Measurements from ENCODE around the gene PKD2L1. TPM values are rescaled to one million over a fixed set of nuclear protein-coding genes. Genes with fewer than 3 reads are reported as not detected.

PKD2L1 gene
- total RNA-seq (2013; cell fraction: nucleolus; rRNA removed): not detected in 2 replicates
- total RNA-seq (2014; rRNA removed) (0.17 and 0.22 TPM in 2 replicates), total RNA-seq (2014; rRNA removed; fragmentation: Illumina TruSeq; extraction: Trizol) (0.14 TPM in 1 of 2 replicates, not detected in the other), total RNA-seq (2021) (0.05 and 0.08 TPM in 2 replicates), polyA plus RNA-seq (2011; rRNA removed) (0.05 and 0.06 TPM in 2 replicates), polyA plus RNA-seq (2014; fragmentation: Illumina TruSeq; extraction: Trizol) (0.09 and 0.27 TPM in 2 replicates), polyA plus RNA-seq (2014; fragmentation: Nextera tagmentation; extraction: Ambion mirVana) (not detected), polyA plus RNA-seq (2014; rRNA removed) (not detected in 2 replicates), polyA plus RNA-seq (2016; fragmentation: Nextera tagmentation; extraction: Ambion mirVana) (not detected), polyA minus RNA-seq (2011; rRNA and poly(A)+ RNA removed) (not detected in 2 replicates), Bru-seq, nascent RNA (percentile 15 among the genes with signal in this experiment), BruChase-seq, experiment 1, labeled RNA remaining after a 6-hour chase (percentile 32 among the genes with signal in this experiment), BruChase-seq, experiment 2, labeled RNA remaining after a 2-hour chase (percentile 15 among the genes with signal in this experiment)
- not detected for polyA plus RNA-seq (2011; ENCODE audit: low read depth)
- polyA plus RNA-seq (2011; cell fraction: cytosol; rRNA removed): 0.03 and 0.06 TPM in 2 replicates
- 0.24 and 0.35 TPM in 2 replicates for polyA plus RNA-seq (2011; cell fraction: nucleus; rRNA removed)
- 0.07 TPM in 1 of 2 replicates, not detected in the other for polyA plus RNA-seq (2012)
- not detected in 2 replicates for polyA minus RNA-seq (2011; cell fraction: cytosol; rRNA and poly(A)+ RNA removed)
- not detected in 2 replicates for polyA minus RNA-seq (2011; cell fraction: nucleus; rRNA and poly(A)+ RNA removed)
- long read RNA-seq, experiment 1: 0 reads
- long read RNA-seq, experiment 2, partial matches to known transcripts: 0 of 1 reads
- long read RNA-seq, experiment 2, other reads (novel, unspliced or antisense): 1 of 1 reads

DNA sequence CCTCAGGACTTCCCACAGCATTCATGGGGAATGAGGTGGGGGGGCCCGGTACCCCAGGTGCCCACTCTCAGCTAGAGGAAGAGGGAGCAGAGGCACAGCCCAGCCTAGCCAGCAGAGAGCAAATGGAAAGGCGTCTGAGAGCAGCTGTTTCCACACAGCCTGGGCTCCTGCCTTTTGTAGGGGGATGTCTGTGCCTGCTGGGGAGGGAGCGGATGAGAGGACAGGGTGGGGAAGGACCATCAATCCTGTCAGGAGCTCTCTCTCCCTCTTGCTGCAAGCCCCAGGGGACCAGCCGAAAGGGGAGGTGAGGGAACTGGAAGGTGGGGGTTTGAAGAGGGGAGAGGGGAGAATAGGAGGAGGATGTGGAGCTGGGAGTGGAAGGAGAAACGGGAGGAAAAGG, at the start of gene PKD2L1:
TSS of gene PKD2L1 (minus strand) at position 150 of the 400 bp plus-strand sequence. CDS start at position 25, 125 bp downstream.
- Histone ChIP-seq H2AFZ (ENCODE audit: control insufficient read depth, low read depth, low read length) (no peak within 1 kb of the TSS), H3K27ac (ENCODE audit: control insufficient read depth, insufficient read depth) (no peak within 1 kb of the TSS), H3K4me1 (ENCODE audit: control insufficient read depth, insufficient read depth, low read length) (peaks cover 15% of the 10 kb centered on the region), H3K4me3 (no peak within 1 kb of the TSS), H3K9ac (ENCODE audit: control insufficient read depth, insufficient read depth, low read length) (no peak within 1 kb of the TSS), H4K20me1 (ENCODE audit: control insufficient read depth, insufficient read depth) (no peaks in the 10 kb centered on the region), H3K36me3 (ENCODE audit: control insufficient read depth in 2 of 2, insufficient read depth in 2 of 2, low read length in 1 of 2) (no peaks in the 10 kb centered on the region), H3K79me2 (ENCODE audit: control insufficient read depth, insufficient read depth, low read length) (no peaks in the 10 kb centered on the region), H3K27me3 (replicated peaks in 1 of 2; ENCODE audit: control insufficient read depth in 2 of 2, insufficient read depth in 2 of 2, low read length in 1 of 2) (no peaks in the 10 kb centered on the region; a peak in 2 of 4 replicates), H3K9me3 (replicated peaks; ENCODE audit: control insufficient read depth, insufficient read depth, low read length) (no peaks in the 10 kb centered on the region), H3K4me2 (ENCODE audit: control insufficient read depth, insufficient read depth) (no peak within 1 kb of the TSS)
- no peak for FAIRE-seq
- in situ Hi-C loops (cut with MboI): no loop called here
- CTCF ChIA-PET: interaction anchor here (1.1 to 14.9 kb wide), 5 partner anchors 10 to 188 kb away, joined by 4 to 312 read pairs (median 5); no protein-coding TSS in a partner anchor
- POLR2A ChIA-PET: interaction anchor here (0.9 kb wide), 1 partner anchor 20 kb away, joined by 4 read pairs; no protein-coding TSS in a partner anchor
- no TSS peak for BruUV-seq (replicated peaks)
- no peak for ATAC-seq
- intact Hi-C loops (cut with micrococcal nuclease; ENCODE audit: unreplicated experiment): loop anchor here (10.0 kb wide), 1 partner anchor 475 kb away; no protein-coding TSS in a partner anchor
- RAD21 ChIA-PET (ENCODE audit: unreplicated experiment): interaction anchor here (1.3 to 4.1 kb wide), 2 partner anchors 10 to 43 kb away, joined by 6 to 32 read pairs; no protein-coding TSS in a partner anchor
- SMC1A ChIA-PET (ENCODE audit: uncharacterized antibody, unreplicated experiment): interaction anchor here (1.9 to 7.8 kb wide), 3 partner anchors 9 to 102 kb away, joined by 5 to 60 read pairs (median 5); no protein-coding TSS in a partner anchor
- no peak for DNase-seq (ENCODE audit: low read depth, low spot score)
- WGBS (ENCODE audit: insufficient coverage, insufficient replicate concordance, low lambda C conversion rate, missing lambda C conversion rate): 48% methylated on average over 5 of the region's 5 CpGs
- TF ChIP-seq BCL11A (IDR thresholded peaks at IDR 0.05; ENCODE audit: low read depth, low read length) (no peak), WRNIP1 (IDR thresholded peaks at IDR 0.05; ENCODE audit: borderline replicate concordance, low read depth, low read length) (no peak)
- TF ChIP-seq, protein P1, sequence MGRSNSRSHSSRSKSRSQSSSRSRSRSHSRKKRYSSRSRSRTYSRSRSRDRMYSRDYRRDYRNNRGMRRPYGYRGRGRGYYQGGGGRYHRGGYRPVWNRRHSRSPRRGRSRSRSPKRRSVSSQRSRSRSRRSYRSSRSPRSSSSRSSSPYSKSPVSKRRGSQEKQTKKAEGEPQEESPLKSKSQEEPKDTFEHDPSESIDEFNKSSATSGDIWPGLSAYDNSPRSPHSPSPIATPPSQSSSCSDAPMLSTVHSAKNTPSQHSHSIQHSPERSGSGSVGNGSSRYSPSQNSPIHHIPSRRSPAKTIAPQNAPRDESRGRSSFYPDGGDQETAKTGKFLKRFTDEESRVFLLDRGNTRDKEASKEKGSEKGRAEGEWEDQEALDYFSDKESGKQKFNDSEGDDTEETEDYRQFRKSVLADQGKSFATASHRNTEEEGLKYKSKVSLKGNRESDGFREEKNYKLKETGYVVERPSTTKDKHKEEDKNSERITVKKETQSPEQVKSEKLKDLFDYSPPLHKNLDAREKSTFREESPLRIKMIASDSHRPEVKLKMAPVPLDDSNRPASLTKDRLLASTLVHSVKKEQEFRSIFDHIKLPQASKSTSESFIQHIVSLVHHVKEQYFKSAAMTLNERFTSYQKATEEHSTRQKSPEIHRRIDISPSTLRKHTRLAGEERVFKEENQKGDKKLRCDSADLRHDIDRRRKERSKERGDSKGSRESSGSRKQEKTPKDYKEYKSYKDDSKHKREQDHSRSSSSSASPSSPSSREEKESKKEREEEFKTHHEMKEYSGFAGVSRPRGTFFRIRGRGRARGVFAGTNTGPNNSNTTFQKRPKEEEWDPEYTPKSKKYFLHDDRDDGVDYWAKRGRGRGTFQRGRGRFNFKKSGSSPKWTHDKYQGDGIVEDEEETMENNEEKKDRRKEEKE (IDR thresholded peaks at IDR 0.05): no peak
